IPS DF 4.7 (cell line): ENCODE measurements around the gene PRM3.

Experiments used
- DNase-seq: peaks from one replicate; pipeline ENCODE4 v3.0.0-alpha.2; 2013; ENCODE audit warnings: low spot score; ENCODE audit errors: extremely low read depth

Gene PRM3

GRCh38 chr16:11272921-11273720 is at the start of gene PRM3:
TSS of gene PRM3 (minus strand) at chr16:11273629. CDS start at chr16:11273595, 34 bp downstream.
- no peak for DNase-seq

- no peak for DNase-seq
These were observed 49.4 kb upstream of the PRM3 start for GRCh38 chr16:11322823-11323222.

- no peak for DNase-seq
These were observed 48.2 kb upstream of the PRM3 start for GRCh38 chr16:11321662-11322061.

GRCh38 chr16:11320170-11320569 is 46.7 kb upstream of the PRM3 start:
- no peak for DNase-seq

- DNase-seq, result no peak
These were observed 46.2 kb upstream of the PRM3 start for GRCh38 chr16:11319529-11320146.

GRCh38 chr16:11318817-11319216 is 45.4 kb upstream of the PRM3 start:
- no peak for DNase-seq

GRCh38 chr16:11316331-11317015 is 43.0 kb upstream of the PRM3 start:
- no peak for DNase-seq

- DNase-seq, result peak; percentile 95
These were observed 42.1 kb upstream of the PRM3 start for GRCh38 chr16:11315510-11315909.

GRCh38 chr16:11314309-11314894 is 41.0 kb upstream of the PRM3 start:
- DNase-seq, result no peak

- no peak for DNase-seq
These were observed 40.3 kb upstream of the PRM3 start for GRCh38 chr16:11313493-11314308.

GRCh38 chr16:11312718-11313492 is 39.5 kb upstream of the PRM3 start:
- no peak for DNase-seq

GRCh38 chr16:11310997-11311561 is 37.6 kb upstream of the PRM3 start:
- DNase-seq, result no peak

- no peak for DNase-seq
These were observed 37.2 kb upstream of the PRM3 start for GRCh38 chr16:11310634-11310977.

GRCh38 chr16:11309895-11310633 is 36.6 kb upstream of the PRM3 start:
- no peak for DNase-seq

- DNase-seq, result no peak
These were observed 35.3 kb upstream of the PRM3 start for GRCh38 chr16:11308493-11309283.

- DNase-seq, result no peak
These were observed 34.4 kb upstream of the PRM3 start for GRCh38 chr16:11307639-11308492.

GRCh38 chr16:11306997-11307638 is 33.7 kb upstream of the PRM3 start:
- no peak for DNase-seq
